ENCODE results near the gene TRPM8.

TRPM8 gene

GRCh38 chr2:233938676-233939370 lies 21.6 kb downstream of the TRPM8 start:
- Histone ChIP-seq H3K9ac (ENCODE audit: low read length) (no peak overlapping the region), H3K36me3 (ENCODE audit: insufficient read depth, low read length) (no peaks in the 10 kb centered on the region), H3K4me1 (ENCODE audit: insufficient read depth, low read length) (no peaks in the 10 kb centered on the region), H3K4me3 (ENCODE audit: low read depth in 1 of 2, low read length in 2 of 2) (no peak overlapping the region), H3K27ac (ENCODE audit: low read depth, low read length) (no peak overlapping the region), H3K27me3 (ENCODE audit: control insufficient read depth in 1 of 2, insufficient read depth in 2 of 2, low read length in 2 of 2) (peaks cover 0 to 11% of the 10 kb centered on the region in 2 donors), H3K9me3 (ENCODE audit: low read length) (no peaks in the 10 kb centered on the region)

DNA sequence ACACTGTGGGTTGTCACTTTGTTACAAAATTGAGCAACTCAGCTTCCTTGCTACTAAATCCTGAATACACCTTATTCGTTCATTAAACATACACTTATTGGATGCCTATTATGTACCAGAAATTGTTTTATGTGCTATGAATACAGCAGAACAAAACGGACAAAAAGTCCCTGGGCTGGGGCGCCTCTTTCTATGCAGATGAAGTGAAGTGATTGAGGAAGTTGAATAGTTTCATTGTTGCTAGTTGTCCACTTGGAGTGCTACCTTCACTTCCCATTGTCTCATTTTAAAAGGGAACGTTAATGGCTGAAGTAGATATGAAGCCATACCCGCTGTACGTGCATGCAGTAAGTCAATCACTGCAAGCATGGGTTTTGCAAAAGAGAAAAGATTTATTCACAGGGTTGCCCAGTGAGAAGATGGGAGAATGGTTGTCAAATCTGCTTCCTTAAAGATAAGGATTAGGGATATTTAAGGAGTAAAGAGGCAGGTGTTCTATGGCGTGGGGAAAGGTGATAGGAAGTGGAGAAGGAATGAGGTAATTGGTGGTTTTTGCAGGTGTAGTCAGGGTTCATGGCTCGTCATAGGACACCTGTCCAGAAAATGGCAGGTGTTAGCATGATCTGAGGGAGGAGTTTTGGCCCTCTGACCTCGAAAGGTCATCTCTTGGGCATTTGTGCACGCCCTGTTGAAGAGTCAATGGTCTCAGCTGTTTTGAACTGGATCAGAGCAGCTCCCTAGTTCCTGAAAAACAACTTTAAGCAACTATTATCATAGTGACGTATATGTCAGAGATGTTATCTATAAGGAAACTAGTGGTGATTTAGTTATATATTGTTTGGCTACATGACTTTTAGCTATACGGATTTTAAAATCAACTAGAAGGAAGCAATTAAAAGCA lies 23.5 kb downstream of the TRPM8 start:
- Histone ChIP-seq H3K9me3 (ENCODE audit: low read length) (no peaks in the 10 kb centered on the region), H3K9ac (ENCODE audit: low read length) (no peak overlapping the region), H3K27me3 (ENCODE audit: control insufficient read depth in 1 of 2, insufficient read depth in 2 of 2, low read length in 2 of 2) (peaks cover 0 to 11% of the 10 kb centered on the region in 2 donors), H3K36me3 (ENCODE audit: insufficient read depth, low read length) (no peaks in the 10 kb centered on the region), H3K4me3 (ENCODE audit: low read depth in 1 of 2, low read length in 2 of 2) (no peak overlapping the region), H3K4me1 (ENCODE audit: insufficient read depth, low read length) (no peaks in the 10 kb centered on the region), H3K27ac (ENCODE audit: low read depth, low read length) (no peak overlapping the region)

DNA sequence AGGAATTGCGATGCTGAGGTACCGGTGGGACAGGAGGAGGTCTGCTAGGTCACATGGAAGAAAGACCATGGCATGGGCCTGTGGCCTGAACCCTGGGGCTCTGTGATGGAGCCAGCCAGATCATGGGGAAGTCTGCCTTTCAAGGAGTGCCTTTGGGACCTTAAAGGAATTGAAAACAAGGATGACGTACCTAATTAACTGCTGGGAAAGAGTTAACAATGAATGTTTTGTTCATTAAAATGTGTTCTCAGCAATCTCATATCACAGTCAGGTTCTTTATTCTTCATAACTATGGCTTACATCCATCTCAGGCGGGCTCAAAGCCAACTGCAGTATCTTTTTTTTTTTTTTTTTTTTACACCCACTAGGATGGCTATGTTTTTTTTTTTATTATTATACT lies 25.6 kb downstream of the TRPM8 start:
- H3K9me3 ChIP-seq (ENCODE audit: low read length) = no peaks in the 10 kb centered on the region
- H3K9ac ChIP-seq (ENCODE audit: low read length) = no peak overlapping the region
- no peak overlapping the region for H3K27ac ChIP-seq (ENCODE audit: low read depth, low read length)
- H3K27me3 ChIP-seq (ENCODE audit: control insufficient read depth in 1 of 2, insufficient read depth in 2 of 2, low read length in 2 of 2) = peaks cover 0 to 10% of the 10 kb centered on the region in 2 donors
- no peak overlapping the region for H3K4me3 ChIP-seq (ENCODE audit: low read depth in 1 of 2, low read length in 2 of 2)
- no peaks in the 10 kb centered on the region for H3K36me3 ChIP-seq (ENCODE audit: insufficient read depth, low read length)
- no peaks in the 10 kb centered on the region for H3K4me1 ChIP-seq (ENCODE audit: insufficient read depth, low read length)

- Histone ChIP-seq H3K4me1 (ENCODE audit: insufficient read depth, low read length) (no peaks in the 10 kb centered on the region), H3K36me3 (ENCODE audit: insufficient read depth, low read length) (no peaks in the 10 kb centered on the region), H3K4me3 (ENCODE audit: low read depth in 1 of 2, low read length in 2 of 2) (no peak overlapping the region), H3K9me3 (ENCODE audit: low read length) (no peaks in the 10 kb centered on the region), H3K27me3 (ENCODE audit: control insufficient read depth in 1 of 2, insufficient read depth in 2 of 2, low read length in 2 of 2) (no peaks in the 10 kb centered on the region), H3K27ac (ENCODE audit: low read depth, low read length) (no peak overlapping the region), H3K9ac (ENCODE audit: low read length) (no peak overlapping the region)
Measured at GRCh38 chr2:233944269-233944668, 27.1 kb downstream of the TRPM8 start.

GRCh38 chr2:233944722-233945121 lies 27.5 kb downstream of the TRPM8 start:
- H3K9ac ChIP-seq (ENCODE audit: low read length) = no peak overlapping the region
- no peaks in the 10 kb centered on the region for H3K27me3 ChIP-seq (ENCODE audit: control insufficient read depth in 1 of 2, insufficient read depth in 2 of 2, low read length in 2 of 2)
- H3K9me3 ChIP-seq (ENCODE audit: low read length) = no peaks in the 10 kb centered on the region
- H3K4me1 ChIP-seq (ENCODE audit: insufficient read depth, low read length) = no peaks in the 10 kb centered on the region
- H3K27ac ChIP-seq (ENCODE audit: low read depth, low read length) = no peak overlapping the region
- no peaks in the 10 kb centered on the region for H3K36me3 ChIP-seq (ENCODE audit: insufficient read depth, low read length)
- no peak overlapping the region for H3K4me3 ChIP-seq (ENCODE audit: low read depth in 1 of 2, low read length in 2 of 2)

- H3K4me3 ChIP-seq (ENCODE audit: low read depth in 1 of 2, low read length in 2 of 2) = no peak overlapping the region
- no peaks in the 10 kb centered on the region for H3K36me3 ChIP-seq (ENCODE audit: insufficient read depth, low read length)
- H3K9me3 ChIP-seq (ENCODE audit: low read length) = no peaks in the 10 kb centered on the region
- H3K27me3 ChIP-seq (ENCODE audit: control insufficient read depth in 1 of 2, insufficient read depth in 2 of 2, low read length in 2 of 2) = no peaks in the 10 kb centered on the region
- no peak overlapping the region for H3K27ac ChIP-seq (ENCODE audit: low read depth, low read length)
- H3K4me1 ChIP-seq (ENCODE audit: insufficient read depth, low read length) = no peaks in the 10 kb centered on the region
- H3K9ac ChIP-seq (ENCODE audit: low read length) = no peak overlapping the region
Measured at GRCh38 chr2:233945146-233945545, 28.0 kb downstream of the TRPM8 start.

DNA sequence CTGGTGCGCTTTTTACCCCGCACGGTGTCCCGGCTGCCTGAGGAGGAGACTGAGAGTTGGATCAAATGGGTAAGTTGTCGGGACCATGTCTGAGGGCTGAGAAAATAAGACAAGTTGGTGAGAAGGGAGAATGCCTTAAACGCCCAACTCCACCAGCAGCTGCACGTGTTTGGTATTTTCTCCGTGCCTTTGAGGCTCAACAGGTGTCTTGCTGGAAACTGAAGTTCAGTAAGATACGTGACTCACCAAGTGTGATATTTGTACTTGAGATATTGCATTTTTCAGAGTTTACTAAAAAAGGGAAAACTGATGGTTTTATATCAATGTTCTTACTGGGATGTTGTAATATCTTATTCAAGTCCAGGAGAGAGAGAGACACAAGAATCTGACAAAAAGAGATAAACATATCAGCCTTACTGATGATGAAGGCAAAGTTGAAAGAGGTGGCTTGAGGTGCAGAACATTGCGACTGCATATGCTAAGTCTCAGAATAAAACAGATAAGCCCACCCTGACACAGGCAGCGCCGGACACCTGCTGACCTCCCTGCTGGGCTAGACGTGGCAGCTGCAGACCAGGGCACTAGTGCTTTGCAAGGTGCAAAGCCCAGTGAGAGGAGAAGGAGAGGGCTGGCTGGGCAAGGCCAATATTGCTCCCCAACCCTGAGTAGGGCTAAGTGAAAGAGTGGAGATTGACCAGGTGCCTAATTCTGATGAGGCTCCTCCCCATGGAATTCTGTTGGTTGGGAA lies 33.1 kb downstream of the TRPM8 start:
- H3K27me3 ChIP-seq (ENCODE audit: control insufficient read depth in 1 of 2, insufficient read depth in 2 of 2, low read length in 2 of 2) = no peaks in the 10 kb centered on the region
- H3K4me1 ChIP-seq (ENCODE audit: insufficient read depth, low read length) = no peaks in the 10 kb centered on the region
- H3K9ac ChIP-seq (ENCODE audit: low read length) = no peak overlapping the region
- no peak overlapping the region for H3K27ac ChIP-seq (ENCODE audit: low read depth, low read length)
- no peaks in the 10 kb centered on the region for H3K9me3 ChIP-seq (ENCODE audit: low read length)
- H3K36me3 ChIP-seq (ENCODE audit: insufficient read depth, low read length) = no peaks in the 10 kb centered on the region
- H3K4me3 ChIP-seq (ENCODE audit: low read depth in 1 of 2, low read length in 2 of 2) = no peak overlapping the region

DNA sequence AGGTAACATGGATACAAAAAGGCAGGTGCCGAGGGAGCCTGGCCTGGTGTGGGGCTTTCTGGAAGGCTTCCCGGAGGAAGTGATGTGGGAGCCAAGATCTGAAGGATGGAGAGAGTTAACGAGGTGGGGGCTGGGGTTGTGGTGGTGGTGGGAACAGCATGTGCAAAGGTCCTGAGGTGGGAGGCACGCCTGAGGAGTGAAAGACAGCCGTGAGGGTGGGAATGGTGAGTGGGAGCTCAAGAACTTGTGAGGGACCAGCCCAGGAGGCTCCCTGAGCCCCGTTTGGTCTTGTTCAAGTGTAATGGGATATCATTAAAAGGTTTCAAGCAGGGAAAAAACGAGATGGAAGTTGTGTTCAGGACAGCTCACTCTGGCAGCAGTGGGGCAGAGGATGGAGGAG lies 35.2 kb downstream of the TRPM8 start:
- Histone ChIP-seq H3K9me3 (ENCODE audit: low read length) (no peaks in the 10 kb centered on the region), H3K4me3 (ENCODE audit: low read depth in 1 of 2, low read length in 2 of 2) (no peak overlapping the region), H3K9ac (ENCODE audit: low read length) (no peak overlapping the region), H3K4me1 (ENCODE audit: insufficient read depth, low read length) (no peaks in the 10 kb centered on the region), H3K27ac (ENCODE audit: low read depth, low read length) (no peak overlapping the region), H3K36me3 (ENCODE audit: insufficient read depth, low read length) (no peaks in the 10 kb centered on the region), H3K27me3 (ENCODE audit: control insufficient read depth in 1 of 2, insufficient read depth in 2 of 2, low read length in 2 of 2) (no peaks in the 10 kb centered on the region)

GRCh38 chr2:233953087-233953801 lies 36.1 kb downstream of the TRPM8 start:
- Histone ChIP-seq H3K9ac (ENCODE audit: low read length) (no peak overlapping the region), H3K36me3 (ENCODE audit: insufficient read depth, low read length) (no peaks in the 10 kb centered on the region), H3K9me3 (ENCODE audit: low read length) (no peaks in the 10 kb centered on the region), H3K4me3 (ENCODE audit: low read depth in 1 of 2, low read length in 2 of 2) (no peak overlapping the region), H3K27ac (ENCODE audit: low read depth, low read length) (no peak overlapping the region), H3K27me3 (ENCODE audit: control insufficient read depth in 1 of 2, insufficient read depth in 2 of 2, low read length in 2 of 2) (no peaks in the 10 kb centered on the region), H3K4me1 (ENCODE audit: insufficient read depth, low read length) (no peaks in the 10 kb centered on the region)

DNA sequence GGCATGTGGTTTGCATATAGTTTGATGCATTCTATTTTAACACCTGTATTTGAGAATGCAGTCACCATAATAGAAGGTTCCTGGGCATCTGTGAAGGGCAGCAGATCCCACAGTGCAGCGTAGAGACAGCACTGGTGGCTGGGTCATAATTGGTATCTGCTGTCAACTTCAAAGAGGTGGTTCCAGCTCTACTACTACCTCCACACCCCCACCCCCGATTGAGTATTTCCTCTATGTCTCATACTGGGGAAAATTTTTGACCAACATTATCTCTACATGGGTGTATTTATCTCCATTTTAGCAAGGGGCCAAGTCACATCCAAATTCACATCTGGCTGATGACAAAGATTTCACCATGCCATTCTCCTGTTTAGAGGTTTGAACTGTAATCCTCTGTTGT lies 43.0 kb downstream of the TRPM8 start:
- Histone ChIP-seq H3K4me3 (ENCODE audit: low read depth in 1 of 2, low read length in 2 of 2) (no peak overlapping the region), H3K36me3 (ENCODE audit: insufficient read depth, low read length) (no peaks in the 10 kb centered on the region), H3K4me1 (ENCODE audit: insufficient read depth, low read length) (no peaks in the 10 kb centered on the region), H3K9me3 (ENCODE audit: low read length) (no peaks in the 10 kb centered on the region), H3K27me3 (ENCODE audit: control insufficient read depth in 1 of 2, insufficient read depth in 2 of 2, low read length in 2 of 2) (no peaks in the 10 kb centered on the region), H3K27ac (ENCODE audit: low read depth, low read length) (no peak overlapping the region), H3K9ac (ENCODE audit: low read length) (no peak overlapping the region)

DNA sequence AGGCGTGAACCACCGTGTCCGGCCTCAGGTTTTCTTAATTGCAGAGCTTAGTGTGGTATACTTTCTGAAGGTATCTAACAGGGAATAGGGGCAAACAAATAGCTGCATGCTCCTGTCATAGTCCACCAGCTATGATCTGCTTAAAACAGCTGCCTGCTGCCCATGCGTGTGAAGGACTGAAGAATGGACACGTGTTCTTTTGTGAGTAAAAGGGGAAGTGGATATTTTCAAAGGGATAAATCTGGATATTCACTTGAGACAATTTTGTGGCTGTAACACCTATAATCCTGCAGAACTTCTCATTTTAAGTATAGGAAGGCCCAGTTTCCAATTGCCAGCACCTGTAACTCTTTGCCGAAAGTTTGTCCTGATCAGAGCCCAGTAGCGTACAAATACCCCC lies 44.7 kb downstream of the TRPM8 start:
- H3K9ac ChIP-seq (ENCODE audit: low read length) = no peak overlapping the region
- H3K9me3 ChIP-seq (ENCODE audit: low read length) = no peaks in the 10 kb centered on the region
- no peaks in the 10 kb centered on the region for H3K36me3 ChIP-seq (ENCODE audit: insufficient read depth, low read length)
- H3K27ac ChIP-seq (ENCODE audit: low read depth, low read length) = no peak overlapping the region
- H3K4me1 ChIP-seq (ENCODE audit: insufficient read depth, low read length) = no peaks in the 10 kb centered on the region
- no peaks in the 10 kb centered on the region for H3K27me3 ChIP-seq (ENCODE audit: control insufficient read depth in 1 of 2, insufficient read depth in 2 of 2, low read length in 2 of 2)
- H3K4me3 ChIP-seq (ENCODE audit: low read depth in 1 of 2, low read length in 2 of 2) = no peak overlapping the region
